B cell (primary cell): ENCODE measurements around the gene ACTN2.

Experiments used
- EZH2 ChIP-seq: IDR thresholded peaks from 2 replicates; pipeline ENCODE4 v1.6.1; 2012; ENCODE audit warnings: borderline replicate concordance, low read depth, mild to moderate bottlenecking, moderate library complexity, low read length; ENCODE audit not compliant: insufficient read depth, poor library complexity, severe bottlenecking
- TF ChIP-seq, protein P1 (sequence below): fragments of 200-600 bp; IDR thresholded peaks from one replicate; pipeline ENCODE4 v1.8.0; 2022; ENCODE audit warnings: antibody characterized with exemption, mild to moderate bottlenecking

DNA sequence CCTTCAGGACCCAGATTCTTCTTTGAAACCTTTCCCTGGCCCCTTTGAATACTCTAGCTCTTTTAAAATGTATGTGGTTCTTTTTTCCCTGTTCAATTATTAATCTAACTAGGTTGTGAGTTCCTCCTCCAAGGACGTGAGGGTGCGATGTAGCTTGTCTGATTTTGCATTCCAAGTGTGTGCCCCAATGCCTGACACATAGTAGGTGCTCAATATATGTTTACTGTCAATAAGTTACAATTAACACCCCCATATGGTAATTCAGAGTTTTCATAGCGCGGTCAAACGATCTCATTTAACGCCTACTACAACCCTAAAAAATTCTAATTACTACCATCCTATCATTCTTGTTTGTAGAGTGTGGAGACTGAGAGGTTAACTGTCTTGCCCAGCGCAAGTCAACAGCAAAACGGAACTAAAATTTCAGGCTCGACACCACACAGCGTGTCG is 108.3 kb downstream of the ACTN2 start:
- TF ChIP-seq, protein P1, sequence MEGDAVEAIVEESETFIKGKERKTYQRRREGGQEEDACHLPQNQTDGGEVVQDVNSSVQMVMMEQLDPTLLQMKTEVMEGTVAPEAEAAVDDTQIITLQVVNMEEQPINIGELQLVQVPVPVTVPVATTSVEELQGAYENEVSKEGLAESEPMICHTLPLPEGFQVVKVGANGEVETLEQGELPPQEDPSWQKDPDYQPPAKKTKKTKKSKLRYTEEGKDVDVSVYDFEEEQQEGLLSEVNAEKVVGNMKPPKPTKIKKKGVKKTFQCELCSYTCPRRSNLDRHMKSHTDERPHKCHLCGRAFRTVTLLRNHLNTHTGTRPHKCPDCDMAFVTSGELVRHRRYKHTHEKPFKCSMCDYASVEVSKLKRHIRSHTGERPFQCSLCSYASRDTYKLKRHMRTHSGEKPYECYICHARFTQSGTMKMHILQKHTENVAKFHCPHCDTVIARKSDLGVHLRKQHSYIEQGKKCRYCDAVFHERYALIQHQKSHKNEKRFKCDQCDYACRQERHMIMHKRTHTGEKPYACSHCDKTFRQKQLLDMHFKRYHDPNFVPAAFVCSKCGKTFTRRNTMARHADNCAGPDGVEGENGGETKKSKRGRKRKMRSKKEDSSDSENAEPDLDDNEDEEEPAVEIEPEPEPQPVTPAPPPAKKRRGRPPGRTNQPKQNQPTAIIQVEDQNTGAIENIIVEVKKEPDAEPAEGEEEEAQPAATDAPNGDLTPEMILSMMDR, result no peak
- TF ChIP-seq EZH2, result no peak
